B cell (primary cell): ENCODE data around the gene ZCWPW2. TPM values are rescaled to one million over a fixed set of nuclear protein-coding genes. Genes with fewer than 3 reads are reported as not detected.

ENCODE experiments used
- ATAC-seq: fragments of 200-7000 bp; cut with Tn5 transposase; one replicate; pipeline ENCODE4 v1.10.0; 2021; ENCODE audit warnings: low read depth, mild to moderate bottlenecking, moderate number of reproducible peaks, moderate library complexity
- CTCF ChIA-PET: fragments of 350-600 bp; sonication (Branson Sonifier 250); formaldehyde crosslinking; loops from one replicate; lab custom pipeline; 2021; ENCODE audit warnings: antibody characterized with exemption, inconsistent platforms; lab: Charles Lee
- POLR2A ChIA-PET: fragments of 350-600 bp; sonication (Branson Sonifier 250); formaldehyde crosslinking; loops from one replicate; lab custom pipeline; 2021; ENCODE audit warnings: antibody characterized with exemption; lab: Charles Lee
- DNase-seq: peaks from one replicate; pipeline ENCODE4 v3.0.0; 2013
- H2AFZ ChIP-seq: 2 replicates; pipeline ENCODE4 v1.6.1; 2012; ENCODE audit warnings: mild to moderate bottlenecking, low read depth, low read length; ENCODE audit not compliant: insufficient read depth, poor library complexity, severe bottlenecking
- H3K27ac ChIP-seq, 2 donors: 1 replicate in 1 of 2; 2 replicates in 1 of 2; pipeline ENCODE4 v1.5.1; 2012 to 2013; ENCODE audit warnings: low read length in 2 of 2, mild to moderate bottlenecking in 2 of 2, moderate library complexity in 1 of 2
- H3K27me3 ChIP-seq, 4 experiments: fragments of 200-600 bp in 1 of 4; sonication (generic) in 1 of 4; replicated peaks in 1 of 4; 1 replicate in 2 of 4; 2 replicates in 2 of 4; pipeline versions ENCODE4 v1.6.1 to v1.7.0; 2013 to 2016; ENCODE audit warnings: low read length in 3 of 4, mild to moderate bottlenecking in 2 of 4, mixed read lengths in 1 of 4, moderate library complexity in 1 of 4; ENCODE audit not compliant: insufficient read depth in 4 of 4, control insufficient read depth in 3 of 4; ENCODE audit errors: control extremely low read depth in 1 of 4
- H3K36me3 ChIP-seq, 2 experiments: replicated peaks in 1 of 2; 1 replicate in 1 of 2; 2 replicates in 1 of 2; pipeline versions ENCODE4 v1.6.1 to v1.7.1; 2013; ENCODE audit warnings: low read length in 1 of 2; ENCODE audit not compliant: insufficient read depth in 2 of 2, control insufficient read depth in 1 of 2; ENCODE audit errors: control extremely low read depth in 1 of 2, extremely low read depth in 1 of 2
- H3K4me1 ChIP-seq, 2 donors: fragments of 200-600 bp in 1 of 2; sonication (generic) in 1 of 2; 1 replicate in 1 of 2; 2 replicates in 1 of 2; pipeline versions ENCODE4 v1.5.1 to v1.6.1; 2013 to 2017; ENCODE audit warnings: low read length in 2 of 2; ENCODE audit not compliant: control insufficient read depth in 2 of 2, insufficient read depth in 2 of 2
- H3K4me2 ChIP-seq: replicated peaks from 2 replicates; pipeline ENCODE3; 2012; ENCODE audit warnings: mild to moderate bottlenecking, low read depth, low read length; ENCODE audit not compliant: poor library complexity, severe bottlenecking
- H3K4me3 ChIP-seq, 5 experiments: fragments of 200-600 bp in 1 of 5; sonication (generic) in 1 of 5; 1 replicate in 3 of 5; 2 replicates in 2 of 5; pipeline versions ENCODE4 v1.5.1 to v1.7.0; 2011 to 2016; ENCODE audit warnings: low read length in 4 of 5, mild to moderate bottlenecking in 4 of 5, low read depth in 2 of 5, control low read depth in 1 of 5, moderate library complexity in 1 of 5; ENCODE audit not compliant: insufficient read depth in 1 of 5; ENCODE audit errors: control extremely low read depth in 1 of 5, extremely low read depth in 1 of 5
- H3K79me2 ChIP-seq: fragments of 200-600 bp; sonication (generic); one replicate; pipeline ENCODE4 v1.6.0; 2016; ENCODE audit warnings: low read length; ENCODE audit not compliant: control insufficient read depth, insufficient read depth
- H3K9ac ChIP-seq: fragments of 200-600 bp; sonication (generic); 2 replicates; pipeline ENCODE4 v1.6.1; 2017; ENCODE audit warnings: mild to moderate bottlenecking, low read length, moderate library complexity
- H3K9me3 ChIP-seq, 3 donors: one replicate each; pipeline versions ENCODE4 v1.6.1 to v1.7.1; 2013; ENCODE audit warnings: low read length in 2 of 3; ENCODE audit not compliant: control insufficient read depth in 2 of 3, insufficient read depth in 1 of 3; ENCODE audit errors: control extremely low read depth in 1 of 3
- H4K20me1 ChIP-seq: 2 replicates; pipeline ENCODE4 v1.6.0; 2012; ENCODE audit warnings: mild to moderate bottlenecking, low read length; ENCODE audit not compliant: insufficient read depth, control insufficient read depth, poor library complexity, severe bottlenecking
- H3K27ac Mint-ChIP-seq: one replicate; pipeline ENCODE4 v1.8.0; 2021; ENCODE audit warnings: mixed read lengths
- H3K27me3 Mint-ChIP-seq: one replicate; pipeline ENCODE4 v1.8.0; 2021; ENCODE audit warnings: mixed read lengths
- H3K4me1 Mint-ChIP-seq: one replicate; pipeline ENCODE4 v1.8.0; 2021; ENCODE audit warnings: mixed read lengths
- H3K4me3 Mint-ChIP-seq: one replicate; pipeline ENCODE4 v1.8.0; 2021; ENCODE audit warnings: mixed read lengths
- H3K9me3 Mint-ChIP-seq: one replicate; pipeline ENCODE4 v1.8.0; 2022; ENCODE audit warnings: mixed read lengths; ENCODE audit not compliant: insufficient read depth
- EZH2 ChIP-seq: IDR thresholded peaks from 2 replicates; pipeline ENCODE4 v1.6.1; 2012; ENCODE audit warnings: borderline replicate concordance, low read depth, mild to moderate bottlenecking, moderate library complexity, low read length; ENCODE audit not compliant: insufficient read depth, poor library complexity, severe bottlenecking
- WGBS: methylation state at CpG from one replicate; pipeline ENCODE4 v1.1.5; 2013; ENCODE audit warnings: missing lambda C conversion rate; ENCODE audit not compliant: insufficient coverage; 5-methylcytosine and 5-hydroxymethylcytosine counted together
- intact Hi-C: fragments of 100-400 bp; cut with micrococcal nuclease; formaldehyde crosslinking; loops from one replicate; pipeline ENCODE4 v1.10.0; 2022
- polyA plus RNA-seq: library from polyadenylated mRNA; depleted of rRNA; stranded (reverse); fragments of >200 nt; gene quantifications from 2 replicates; pipeline ENCODE4 v1.2.3, GENCODE V29; 2012
- total RNA-seq, 2 donors: library from RNA; stranded (reverse); fragments of 120-200 nt in 1 of 2; gene quantifications; 1 replicate in 1 of 2; 2 replicates in 1 of 2; pipeline versions ENCODE4 v1.2.3 to v1.2.4, GENCODE V29; 2013 to 2022
- TF ChIP-seq, protein P1 (sequence below): fragments of 200-600 bp; IDR thresholded peaks from one replicate; pipeline ENCODE4 v1.8.0; 2022; ENCODE audit warnings: antibody characterized with exemption, mild to moderate bottlenecking

ZCWPW2 gene
- total and polyA plus RNA-seq, 2 donors (not counting 1 experiment from before 2014, with no cell fraction given), result not detected

GRCh38 chr3:28575100-28575745 lies 226.7 kb downstream of the ZCWPW2 start:
- POLR2A ChIA-PET, result no interaction called here
- Histone ChIP-seq H3K9me3 (peaks cover 0 to 1% (median 0%) of the 10 kb centered on the region in 3 donors), H2AFZ (no peak overlapping the region), H3K79me2 (no peaks in the 10 kb centered on the region), H4K20me1 (no peaks in the 10 kb centered on the region), H3K27me3 (peaks cover 0 to 23% (median 14%) of the 10 kb centered on the region in 4 experiments), H3K4me2 (no peak overlapping the region), H3K27ac (no peak overlapping the region), H3K9ac (no peak overlapping the region), H3K4me3 (no peak overlapping the region), H3K36me3 (no peaks in the 10 kb centered on the region), H3K4me1 (no peaks in the 10 kb centered on the region)
- no peaks in the 10 kb centered on the region for H3K4me1 Mint-ChIP-seq
- 5% methylated on average over 47 of the region's 55 CpGs for WGBS
- TF ChIP-seq EZH2, result no peak
- TF ChIP-seq, protein P1, sequence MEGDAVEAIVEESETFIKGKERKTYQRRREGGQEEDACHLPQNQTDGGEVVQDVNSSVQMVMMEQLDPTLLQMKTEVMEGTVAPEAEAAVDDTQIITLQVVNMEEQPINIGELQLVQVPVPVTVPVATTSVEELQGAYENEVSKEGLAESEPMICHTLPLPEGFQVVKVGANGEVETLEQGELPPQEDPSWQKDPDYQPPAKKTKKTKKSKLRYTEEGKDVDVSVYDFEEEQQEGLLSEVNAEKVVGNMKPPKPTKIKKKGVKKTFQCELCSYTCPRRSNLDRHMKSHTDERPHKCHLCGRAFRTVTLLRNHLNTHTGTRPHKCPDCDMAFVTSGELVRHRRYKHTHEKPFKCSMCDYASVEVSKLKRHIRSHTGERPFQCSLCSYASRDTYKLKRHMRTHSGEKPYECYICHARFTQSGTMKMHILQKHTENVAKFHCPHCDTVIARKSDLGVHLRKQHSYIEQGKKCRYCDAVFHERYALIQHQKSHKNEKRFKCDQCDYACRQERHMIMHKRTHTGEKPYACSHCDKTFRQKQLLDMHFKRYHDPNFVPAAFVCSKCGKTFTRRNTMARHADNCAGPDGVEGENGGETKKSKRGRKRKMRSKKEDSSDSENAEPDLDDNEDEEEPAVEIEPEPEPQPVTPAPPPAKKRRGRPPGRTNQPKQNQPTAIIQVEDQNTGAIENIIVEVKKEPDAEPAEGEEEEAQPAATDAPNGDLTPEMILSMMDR, result no peak
- intact Hi-C loops, result no loop called here
- no peak for ATAC-seq
- no peak for DNase-seq
- CTCF ChIA-PET, result no interaction called here
- H3K27me3 Mint-ChIP-seq, result peaks cover 43% of the 10 kb centered on the region
- no peak overlapping the region for H3K27ac Mint-ChIP-seq
- no peak overlapping the region for H3K4me3 Mint-ChIP-seq
- H3K9me3 Mint-ChIP-seq, result no peaks in the 10 kb centered on the region

Other genes starting within 250 kb of the ZCWPW2 start
- 14.5 and 16.7 TPM in 2 replicates for gene CMC1, start 107.1 kb upstream of the ZCWPW2 start, total RNA-seq
- 6.6 and 6.7 TPM in 2 replicates for gene CMC1, start 107.1 kb upstream of the ZCWPW2 start, polyA plus RNA-seq
- 21.1 and 29.1 TPM in 2 replicates for gene AZI2, start 103 bp downstream of the ZCWPW2 start, total RNA-seq
- gene AZI2, start 103 bp downstream of the ZCWPW2 start, polyA plus RNA-seq, result 7.1 and 15.5 TPM in 2 replicates